ENCODE measurements around the gene FCRL6. TPM values are rescaled to one million over a fixed set of nuclear protein-coding genes. Genes with fewer than 3 reads are reported as not detected.

FCRL6 gene
- total and polyA plus RNA-seq, 2 of the 13 experiments (the other 11 are each of a cell fraction or from before 2014, with no cell fraction given), result not detected

GRCh38 chr1:159799446-159799985 is 2.6 kb upstream of the FCRL6 start (continued):
- TF ChIP-seq ASH2L (IDR thresholded peaks at IDR 0.05; ENCODE audit: insufficient read length, low read depth, low read length), result no peak
- TF ChIP-seq TAF1 (CRISPR knock-in tag; IDR thresholded peaks at IDR 0.05), result no peak
- TF ChIP-seq RFX3 (CRISPR knock-in tag; IDR thresholded peaks at IDR 0.05), result no peak
- TF ChIP-seq ZC3H4 (CRISPR knock-in tag; IDR thresholded peaks at IDR 0.05; ENCODE audit: borderline replicate concordance), result no peak
- TF ChIP-seq BCLAF1 (IDR thresholded peaks at IDR 0.05), result no peak
- no peak for TF ChIP-seq PRPF4 (IDR thresholded peaks at IDR 0.05; ENCODE audit: low read depth, low read length, poor library complexity, severe bottlenecking)

- no peaks in the 10 kb centered on the region for H4K20me1 ChIP-seq (ENCODE audit: insufficient read depth, low read length)
- intact Hi-C loops (cut with micrococcal nuclease; ENCODE audit: unreplicated experiment) (no loop called here), in situ Hi-C loops (cut with HindIII; ENCODE audit: extremely low pct_ligation_motif_present, low pct_unique_long_range_greater_than_20kb) (no loop called here)
- no peaks in the 10 kb centered on the region for H3K36me3 ChIP-seq (replicated peaks in 1 of 2; ENCODE audit: control insufficient read depth in 1 of 2, insufficient read depth in 2 of 2, low read length in 2 of 2)
- H3K4me3 ChIP-seq (replicated peaks in 1 of 3; ENCODE audit: insufficient read depth in 1 of 3, low read depth in 2 of 3, low read length in 3 of 3), result no peak overlapping the region
- H3K4me2 ChIP-seq (ENCODE audit: low read depth, low read length), result no peak overlapping the region
- 5% methylated on average over 8 of the region's 8 CpGs for WGBS (ENCODE audit: low lambda C conversion rate)
- no peaks in the 10 kb centered on the region for H3K9me3 ChIP-seq (ENCODE audit: low read length)
- no peak for DNase-seq (ENCODE audit: low spot score)
- H2AFZ ChIP-seq (ENCODE audit: low read length), result no peak overlapping the region
- no peaks in the 10 kb centered on the region for H3K4me1 ChIP-seq (ENCODE audit: insufficient read depth, low read length)
- no peaks in the 10 kb centered on the region for H3K79me2 ChIP-seq (ENCODE audit: insufficient read depth, low read length)
- H3K27ac ChIP-seq (ENCODE audit: extremely low read length, insufficient read depth, low read length), result no peak overlapping the region
- POLR2A ChIA-PET, result no interaction called here
- CTCF ChIA-PET (ENCODE audit: low intra/inter-chr PET ratio, low total read pairs), result no interaction called here
- peaks cover 5 to 7% of the 10 kb centered on the region in 2 experiments; a peak in 2 of 5 replicates for H3K27me3 ChIP-seq (ENCODE audit: control insufficient read depth in 1 of 2, insufficient read depth in 2 of 2, low read length in 2 of 2)
- FAIRE-seq, result no peak
- BruUV-seq (replicated peaks), result no TSS peak
- H3K9ac ChIP-seq (ENCODE audit: insufficient read depth, low read depth, low read length), result no peak overlapping the region
- ATAC-seq, result no peak
- TF ChIP-seq ZNF549 (CRISPR knock-in tag; IDR thresholded peaks at IDR 0.05) (no peak), ZBTB1 (CRISPR knock-in tag; IDR thresholded peaks at IDR 0.05; ENCODE audit: borderline replicate concordance) (no peak), ZNF704 (CRISPR knock-in tag; IDR thresholded peaks at IDR 0.05; ENCODE audit: borderline replicate concordance) (no peak), PRDM4 (CRISPR knock-in tag; IDR thresholded peaks at IDR 0.05; ENCODE audit: borderline replicate concordance) (no peak), ZNF383 (CRISPR knock-in tag; IDR thresholded peaks at IDR 0.05; ENCODE audit: borderline replicate concordance) (no peak), ZNF768 (CRISPR knock-in tag; IDR thresholded peaks at IDR 0.05) (no peak), ZNF10 (CRISPR knock-in tag; IDR thresholded peaks at IDR 0.05; ENCODE audit: borderline replicate concordance, low read depth) (no peak)
These were observed 1.8 kb upstream of the FCRL6 start for GRCh38 chr1:159800177-159800930.

Measured in HepG2 (cell line).